Measurements from ENCODE around the gene STYXL2. TPM values are rescaled to one million over a fixed set of nuclear protein-coding genes. Genes with fewer than 3 reads are reported as not detected.

Gene STYXL2
- total RNA-seq (2014; rRNA removed; shearing (Covaris generic)), result 0.02 TPM in 1 of 2 replicates, not detected in the other

- DNase-seq (ENCODE audit: low read depth), result no peak
These were observed at the start of gene STYXL2 for GRCh38 chr1:167093846-167094516. Gene STYXL2, plus strand, starts transcription at chr1:167094075. Its CDS starts 775 bp downstream, at chr1:167094850.

GRCh38 chr1:167051907-167052306 lies 42.0 kb upstream of the STYXL2 start:
- no peak for DNase-seq (ENCODE audit: low read depth)

- no peak for DNase-seq (ENCODE audit: low read depth)
These were observed 41.5 kb upstream of the STYXL2 start for GRCh38 chr1:167052389-167052788.

- DNase-seq (ENCODE audit: low read depth), result peak; percentile 75
These were observed 39.3 kb upstream of the STYXL2 start for GRCh38 chr1:167054531-167054930.

GRCh38 chr1:167054946-167055630 lies 38.8 kb upstream of the STYXL2 start:
- peak; percentile 30 for DNase-seq (ENCODE audit: low read depth)

GRCh38 chr1:167056529-167057231 lies 37.2 kb upstream of the STYXL2 start:
- no peak for DNase-seq (ENCODE audit: low read depth)

- DNase-seq (ENCODE audit: low read depth), result peak; percentile 77
These were observed 36.6 kb upstream of the STYXL2 start for GRCh38 chr1:167057241-167057688.

GRCh38 chr1:167059045-167059808 lies 34.6 kb upstream of the STYXL2 start:
- DNase-seq (ENCODE audit: low read depth), result peak; percentile 71

GRCh38 chr1:167059809-167060107 lies 34.1 kb upstream of the STYXL2 start:
- no peak for DNase-seq (ENCODE audit: low read depth)

- DNase-seq (ENCODE audit: low read depth), result peak; percentile 47
These were observed 33.5 kb upstream of the STYXL2 start for GRCh38 chr1:167060141-167061072.

- DNase-seq (ENCODE audit: low read depth), result no peak
These were observed 32.8 kb upstream of the STYXL2 start for GRCh38 chr1:167061073-167061464.

GRCh38 chr1:167064621-167065020 lies 29.3 kb upstream of the STYXL2 start:
- no peak for DNase-seq (ENCODE audit: low read depth)

- DNase-seq (ENCODE audit: low read depth), result no peak
These were observed 28.4 kb upstream of the STYXL2 start for GRCh38 chr1:167065471-167065870.

GRCh38 chr1:167066333-167067122 lies 27.3 kb upstream of the STYXL2 start:
- peak; percentile 66 for DNase-seq (ENCODE audit: low read depth)

GRCh38 chr1:167067904-167068303 lies 26.0 kb upstream of the STYXL2 start:
- no peak for DNase-seq (ENCODE audit: low read depth)

GRCh38 chr1:167068761-167069160 lies 25.1 kb upstream of the STYXL2 start:
- no peak for DNase-seq (ENCODE audit: low read depth)

GRCh38 chr1:167071286-167071685 lies 22.6 kb upstream of the STYXL2 start:
- DNase-seq (ENCODE audit: low read depth), result no peak

- no peak for DNase-seq (ENCODE audit: low read depth)
These were observed 17.7 kb upstream of the STYXL2 start for GRCh38 chr1:167076136-167076710.

GRCh38 chr1:167077128-167077867 lies 16.6 kb upstream of the STYXL2 start:
- peak; percentile 33 for DNase-seq (ENCODE audit: low read depth)

Measured in M059J (cell line).